Naive thymus-derived CD8-positive, alpha-beta T cell (primary cell): ENCODE measurements around the gene ZMYND11. TPM values are rescaled to one million over a fixed set of nuclear protein-coding genes. Genes with fewer than 3 reads are reported as not detected.

Experiments used
- ATAC-seq, 2 donors: fragments of 150-1000 bp; cut with Tn5 transposase in 1 of 2; sonication (Bioruptor Pico), chemical (Tn5 transposase) in 1 of 2; 1 replicate in 1 of 2; 2 replicates in 1 of 2; pipeline ENCODE4 v1.10.0; 2021; ENCODE audit warnings: mild to moderate bottlenecking in 2 of 2, moderate library complexity in 2 of 2
- POLR2A ChIA-PET: fragments of 350-600 bp; sonication (Branson Sonifier 250); formaldehyde crosslinking; loops from one replicate; lab custom pipeline; 2021; ENCODE audit warnings: antibody characterized with exemption; lab: Charles Lee
- DNase-seq, 10 donors: peaks; one replicate each; pipeline versions ENCODE4 v3.0.0 to v3.0.0-alpha.2; 2020 to 2022
- H3K27ac Mint-ChIP-seq, 10 donors: one replicate each; pipeline ENCODE4 v1.8.0; 2020 to 2022; ENCODE audit warnings: mild to moderate bottlenecking in 10 of 10, mixed read lengths in 10 of 10, moderate library complexity in 4 of 10, inconsistent platforms in 1 of 10
- H3K27me3 Mint-ChIP-seq, 5 donors: one replicate each; pipeline ENCODE4 v1.8.0; 2021 to 2022; ENCODE audit warnings: mixed read lengths in 5 of 5
- H3K36me3 Mint-ChIP-seq, 3 donors: one replicate each; pipeline ENCODE4 v1.8.0; 2020 to 2022; ENCODE audit warnings: mixed read lengths in 3 of 3, mild to moderate bottlenecking in 2 of 3, inconsistent platforms in 1 of 3
- H3K4me1 Mint-ChIP-seq, 4 donors: one replicate each; pipeline ENCODE4 v1.8.0; 2021 to 2022; ENCODE audit warnings: mixed read lengths in 4 of 4
- H3K4me3 Mint-ChIP-seq, 10 donors: one replicate each; pipeline ENCODE4 v1.8.0; 2020 to 2022; ENCODE audit warnings: mild to moderate bottlenecking in 10 of 10, mixed read lengths in 10 of 10, moderate library complexity in 6 of 10, inconsistent platforms in 1 of 10
- H3K9me3 Mint-ChIP-seq, 9 donors: one replicate each; pipeline ENCODE4 v1.8.0; 2020 to 2022; ENCODE audit warnings: mixed read lengths in 9 of 9, mild to moderate bottlenecking in 3 of 9, inconsistent platforms in 1 of 9, moderate library complexity in 1 of 9
- polyA plus RNA-seq, 3 donors: library from polyadenylated mRNA; unstranded; fragments of 300-500 nt; fragmentation: Illumina TruSeq; gene quantifications; one replicate each; pipeline ENCODE4 v1.2.3, GENCODE V29; 2021
- total RNA-seq, 8 experiments: library from RNA in 2 of 8; stranded (reverse) in 2 of 8; gene quantifications; one replicate each; pipeline ENCODE4 v1.2.3 and lab custom pipeline; 2021 to 2026

The ZMYND11 gene
- total and polyA plus RNA-seq, 5 experiments from 2014 or later, result 29.8 to 71.1 (median 41.0) TPM

GRCh38 chr10:135601-136464 is 578 bp downstream of the ZMYND11 start:
- peak; percentile 44 to 45 for ATAC-seq
- peaks cover 18 to 57% (median 42%) of the 10 kb centered on the region in 4 donors for H3K4me1 Mint-ChIP-seq
- H3K9me3 Mint-ChIP-seq, result no peaks in the 10 kb centered on the region
- peak in 9 of 10 donors; percentile 41 to 78 (median 65) for DNase-seq
- POLR2A ChIA-PET, result interaction anchor here (0.7 to 0.9 kb wide), 5 partner anchors 8 to 914 kb away, joined by 3 to 4 read pairs (median 3); no protein-coding TSS in a partner anchor
- H3K36me3 Mint-ChIP-seq, result no peaks in the 10 kb centered on the region
- H3K27me3 Mint-ChIP-seq, result peaks cover 0 to 4% (median 0%) of the 10 kb centered on the region in 5 donors
- H3K4me3 Mint-ChIP-seq, result peak overlapping the region; percentile 84 to 97 (median 94)
- H3K27ac Mint-ChIP-seq, result peak overlapping the region; percentile 87 to 98 (median 94)

GRCh38 chr10:136465-136762 is 1.2 kb downstream of the ZMYND11 start:
- DNase-seq (no peak), ATAC-seq (no peak)
- POLR2A ChIA-PET, result interaction anchor here (0.7 to 0.9 kb wide), 3 partner anchors 8 to 12 kb away, joined by 3 to 4 read pairs (median 3); no protein-coding TSS in a partner anchor
- Mint-ChIP-seq H3K9me3 (no peaks in the 10 kb centered on the region), H3K27ac (peak overlapping the region; percentile 87 to 98 (median 94)), H3K4me3 (peak overlapping the region; percentile 84 to 97 (median 94)), H3K4me1 (peaks cover 17 to 63% (median 44%) of the 10 kb centered on the region in 4 donors), H3K27me3 (peaks cover 0 to 4% (median 0%) of the 10 kb centered on the region in 5 donors), H3K36me3 (no peaks in the 10 kb centered on the region)

DNA sequence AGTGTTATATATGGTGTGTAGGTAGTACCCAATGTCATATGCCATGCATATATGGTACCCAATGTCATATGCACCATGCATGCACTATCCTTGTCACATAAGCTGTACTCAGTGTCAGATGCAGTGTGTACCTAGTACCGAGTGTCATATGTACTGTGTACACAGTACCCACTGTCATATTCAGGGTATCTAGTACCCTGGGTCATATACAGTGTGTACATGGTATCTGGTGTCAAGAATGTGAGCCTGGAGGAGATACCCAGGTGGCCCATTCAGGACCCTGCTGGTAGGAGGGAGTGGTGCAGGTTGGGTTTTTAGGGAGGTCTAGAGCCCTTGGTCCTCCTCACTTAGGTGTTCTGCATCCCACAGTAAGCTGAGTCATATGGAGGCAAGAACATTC is 1.8 kb downstream of the ZMYND11 start:
- no peaks in the 10 kb centered on the region for H3K36me3 Mint-ChIP-seq
- POLR2A ChIA-PET, result interaction anchor here (0.8 kb wide), 1 partner anchor 13 kb away, joined by 3 read pairs; no protein-coding TSS in a partner anchor
- peak overlapping the region; percentile 84 to 97 (median 94) for H3K4me3 Mint-ChIP-seq
- no peaks in the 10 kb centered on the region for H3K9me3 Mint-ChIP-seq
- DNase-seq (peak in 8 of 10 donors; percentile 16 to 48 (median 32)), ATAC-seq (peak; percentile 10 to 32)
- no peaks in the 10 kb centered on the region for H3K27me3 Mint-ChIP-seq
- H3K4me1 Mint-ChIP-seq, result peaks cover 17 to 69% (median 48%) of the 10 kb centered on the region in 4 donors
- peak overlapping the region in 9 of 10 donors; percentile 17 to 98 (median 94) for H3K27ac Mint-ChIP-seq

GRCh38 chr10:137606-138005 is 2.4 kb downstream of the ZMYND11 start:
- Mint-ChIP-seq H3K27ac (peak overlapping the region in 2 of 10 donors; percentile 87 to 96), H3K36me3 (no peaks in the 10 kb centered on the region), H3K9me3 (no peaks in the 10 kb centered on the region), H3K4me3 (peak overlapping the region in 7 of 10 donors; percentile 3 to 95 (median 86)), H3K4me1 (peaks cover 16 to 75% (median 52%) of the 10 kb centered on the region in 4 donors), H3K27me3 (no peaks in the 10 kb centered on the region)
- DNase-seq (no peak), ATAC-seq (no peak)
- POLR2A ChIA-PET, result interaction anchor here (0.7 kb wide), 1 partner anchor 793 kb away, joined by 3 read pairs; no protein-coding TSS in a partner anchor

- no peak overlapping the region for H3K27ac Mint-ChIP-seq
- H3K9me3 Mint-ChIP-seq, result no peaks in the 10 kb centered on the region
- H3K36me3 Mint-ChIP-seq, result peaks cover 0 to 5% (median 0%) of the 10 kb centered on the region in 3 donors
- POLR2A ChIA-PET, result no interaction called here
- H3K4me1 Mint-ChIP-seq, result peaks cover 29 to 80% (median 63%) of the 10 kb centered on the region in 4 donors
- H3K4me3 Mint-ChIP-seq, result peak overlapping the region in 1 of 10 donors; percentile 12
- no peaks in the 10 kb centered on the region for H3K27me3 Mint-ChIP-seq
- ATAC-seq (no peak), DNase-seq (no peak)
These were observed 7.1 kb downstream of the ZMYND11 start for GRCh38 chr10:142371-142770.

- Mint-ChIP-seq H3K27me3 (no peaks in the 10 kb centered on the region), H3K27ac (no peak overlapping the region), H3K4me1 (peaks cover 27 to 55% (median 36%) of the 10 kb centered on the region in 4 donors), H3K9me3 (peaks cover 0 to 10% (median 0%) of the 10 kb centered on the region in 9 donors), H3K4me3 (no peak overlapping the region), H3K36me3 (peaks cover 5 to 15% (median 10%) of the 10 kb centered on the region in 3 donors)
- ATAC-seq (no peak), DNase-seq (no peak)
- POLR2A ChIA-PET, result no interaction called here
These were observed 17.7 kb downstream of the ZMYND11 start for GRCh38 chr10:152915-153314.

DNA sequence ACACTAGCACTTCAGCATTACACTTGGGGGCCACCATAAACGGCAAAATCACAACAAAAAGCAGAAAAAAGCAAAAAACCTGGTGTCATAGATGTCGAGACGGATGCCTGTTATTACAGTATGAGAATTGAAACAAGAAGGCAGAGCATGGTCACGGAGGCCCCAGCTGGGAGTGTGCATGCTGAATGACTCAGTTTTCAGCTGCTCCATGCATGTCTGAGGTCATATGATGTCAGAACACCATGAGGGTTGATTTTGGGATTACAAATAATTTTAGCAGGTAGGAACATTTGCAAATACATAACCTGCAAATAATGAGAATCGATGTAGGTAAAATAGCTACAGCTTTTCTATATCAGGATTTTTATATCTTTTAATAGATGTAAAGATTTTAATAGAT is 19.1 kb downstream of the ZMYND11 start:
- H3K9me3 Mint-ChIP-seq, result peaks cover 0 to 10% (median 0%) of the 10 kb centered on the region in 9 donors

DNA sequence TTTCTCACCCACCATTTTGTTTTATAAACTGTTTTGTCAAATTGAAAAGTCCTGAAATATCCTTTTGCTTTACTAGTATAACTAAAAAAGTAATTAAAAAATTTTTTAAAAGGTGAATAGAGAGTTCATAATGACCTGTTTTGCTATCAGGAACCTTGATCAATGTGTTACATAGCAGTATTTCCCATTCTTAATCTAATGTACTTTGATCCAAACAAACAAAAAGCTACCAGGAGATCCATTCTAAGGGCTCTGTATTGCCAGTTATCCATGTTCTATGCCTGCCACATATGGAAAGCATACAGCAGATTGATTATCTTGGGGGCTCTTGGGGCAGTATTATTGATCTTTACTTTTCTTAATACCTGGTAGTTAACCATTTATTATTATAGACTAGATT is 32.1 kb downstream of the ZMYND11 start:
- ATAC-seq (no peak), DNase-seq (no peak)
- Mint-ChIP-seq H3K36me3 (peaks cover 3 to 34% (median 23%) of the 10 kb centered on the region in 3 donors), H3K9me3 (peaks cover 6 to 33% (median 15%) of the 10 kb centered on the region in 9 donors), H3K27ac (no peak overlapping the region), H3K27me3 (no peaks in the 10 kb centered on the region), H3K4me1 (peaks cover 21 to 30% (median 24%) of the 10 kb centered on the region in 4 donors), H3K4me3 (no peak overlapping the region)
- POLR2A ChIA-PET, result no interaction called here

More for the DNA sequence above, 19.1 kb downstream of the ZMYND11 start:
- H3K4me3 Mint-ChIP-seq, result no peak overlapping the region
- ATAC-seq (no peak), DNase-seq (no peak)
- H3K27me3 Mint-ChIP-seq, result no peaks in the 10 kb centered on the region
- POLR2A ChIA-PET, result interaction anchor here (0.6 kb wide), 1 partner anchor 70 kb away, joined by 3 read pairs; no protein-coding TSS in a partner anchor
- H3K4me1 Mint-ChIP-seq, result peaks cover 29 to 60% (median 45%) of the 10 kb centered on the region in 4 donors
- no peak overlapping the region for H3K27ac Mint-ChIP-seq
- H3K36me3 Mint-ChIP-seq, result peaks cover 0 to 11% (median 8%) of the 10 kb centered on the region in 3 donors

- H3K4me3 Mint-ChIP-seq, result no peak overlapping the region
- ATAC-seq, result no peak
- no peak for DNase-seq
- peaks cover 0 to 14% (median 7%) of the 10 kb centered on the region in 9 donors for H3K9me3 Mint-ChIP-seq
- H3K4me1 Mint-ChIP-seq, result peaks cover 11 to 21% (median 17%) of the 10 kb centered on the region in 4 donors
- no peak overlapping the region for H3K27ac Mint-ChIP-seq
- H3K27me3 Mint-ChIP-seq, result no peaks in the 10 kb centered on the region
- peaks cover 4 to 14% (median 9%) of the 10 kb centered on the region in 3 donors for H3K36me3 Mint-ChIP-seq
- POLR2A ChIA-PET, result interaction anchor here (0.6 kb wide), 1 partner anchor 8 kb away, joined by 3 read pairs; no protein-coding TSS in a partner anchor
These were observed 38.5 kb downstream of the ZMYND11 start for GRCh38 chr10:173741-174140.

GRCh38 chr10:176677-177076 is 41.4 kb downstream of the ZMYND11 start:
- no peak for ATAC-seq
- POLR2A ChIA-PET, result no interaction called here
- H3K4me3 Mint-ChIP-seq, result no peak overlapping the region

GRCh38 chr10:178208-178607 is 43.0 kb downstream of the ZMYND11 start:
- Mint-ChIP-seq H3K27me3 (no peaks in the 10 kb centered on the region), H3K36me3 (peaks cover 12 to 32% (median 24%) of the 10 kb centered on the region in 3 donors), H3K9me3 (peaks cover 0 to 2% (median 0%) of the 10 kb centered on the region in 9 donors), H3K4me1 (peaks cover 6 to 26% (median 16%) of the 10 kb centered on the region in 4 donors), H3K4me3 (no peak overlapping the region), H3K27ac (no peak overlapping the region)
- ATAC-seq (no peak), DNase-seq (peak in 3 of 10 donors; percentile 7 to 17 (median 11))
- POLR2A ChIA-PET, result no interaction called here

More at GRCh38 chr10:176677-177076, 41.4 kb downstream of the ZMYND11 start:
- Mint-ChIP-seq H3K36me3 (peaks cover 0 to 23% (median 12%) of the 10 kb centered on the region in 3 donors), H3K9me3 (peaks cover 0 to 2% (median 0%) of the 10 kb centered on the region in 9 donors), H3K4me1 (peaks cover 7 to 26% (median 11%) of the 10 kb centered on the region in 4 donors), H3K27me3 (no peaks in the 10 kb centered on the region), H3K27ac (peak overlapping the region in 5 of 10 donors; percentile 1 to 48 (median 11))
- DNase-seq, result no peak

- POLR2A ChIA-PET, result no interaction called here
- Mint-ChIP-seq H3K9me3 (peaks cover 0 to 3% (median 0%) of the 10 kb centered on the region in 9 donors), H3K27ac (peak overlapping the region in 2 of 10 donors; percentile 4 to 43), H3K4me3 (no peak overlapping the region), H3K27me3 (no peaks in the 10 kb centered on the region), H3K36me3 (peaks cover 17 to 38% (median 28%) of the 10 kb centered on the region in 3 donors), H3K4me1 (peaks cover 6 to 26% (median 16%) of the 10 kb centered on the region in 4 donors)
- DNase-seq, result no peak
- no peak for ATAC-seq
These were observed 43.5 kb downstream of the ZMYND11 start for GRCh38 chr10:178723-179122.
